T-helper 2 cell treated with Interferon-gamma antibody and Interleukin-4, amounts not matched to agents 5 μg/mL and 100 μg/mL, for 36 hours (primary cell): ENCODE results near the gene HTR4.

Source experiments
- DNase-seq: peaks from one replicate; pipeline ENCODE4 v3.0.0; 2021; ENCODE audit warnings: low spot score
- H3K27ac Mint-ChIP-seq: one replicate; pipeline ENCODE4 v1.8.0; 2021; ENCODE audit warnings: mild to moderate bottlenecking, mixed read lengths
- H3K27me3 Mint-ChIP-seq: one replicate; pipeline ENCODE4 v1.8.0; 2021; ENCODE audit warnings: low read depth, mixed read lengths
- H3K36me3 Mint-ChIP-seq: one replicate; pipeline ENCODE4 v1.8.0; 2021; ENCODE audit warnings: low read depth, mixed read lengths
- H3K4me1 Mint-ChIP-seq: one replicate; pipeline ENCODE4 v1.8.0; 2021; ENCODE audit warnings: low read depth, mixed read lengths
- H3K4me3 Mint-ChIP-seq: one replicate; pipeline ENCODE4 v1.8.0; 2022; ENCODE audit warnings: mild to moderate bottlenecking, moderate library complexity, mixed read lengths
- H3K9me3 Mint-ChIP-seq: one replicate; pipeline ENCODE4 v1.8.0; 2021; ENCODE audit warnings: mixed read lengths

HTR4 gene

GRCh38 chr5:148615644-148616275 is 38.6 kb downstream of the HTR4 start:
- Mint-ChIP-seq H3K27me3 (peaks cover 20% of the 10 kb centered on the region), H3K36me3 (no peaks in the 10 kb centered on the region), H3K27ac (no peak overlapping the region), H3K4me1 (peaks cover 21% of the 10 kb centered on the region), H3K4me3 (no peak overlapping the region), H3K9me3 (no peaks in the 10 kb centered on the region)
- no peak for DNase-seq

- no peak for DNase-seq
- H3K9me3 Mint-ChIP-seq: no peaks in the 10 kb centered on the region
- peaks cover 3% of the 10 kb centered on the region for H3K27me3 Mint-ChIP-seq
- no peaks in the 10 kb centered on the region for H3K4me1 Mint-ChIP-seq
- H3K36me3 Mint-ChIP-seq: no peaks in the 10 kb centered on the region
- no peak overlapping the region for H3K27ac Mint-ChIP-seq
- no peak overlapping the region for H3K4me3 Mint-ChIP-seq
Measured at GRCh38 chr5:148607406-148607805, 46.9 kb downstream of the HTR4 start.

- H3K4me3 Mint-ChIP-seq: no peak overlapping the region
- H3K27ac Mint-ChIP-seq: no peak overlapping the region
- no peaks in the 10 kb centered on the region for H3K36me3 Mint-ChIP-seq
- no peak for DNase-seq
- H3K4me1 Mint-ChIP-seq: no peaks in the 10 kb centered on the region
- peaks cover 3% of the 10 kb centered on the region for H3K27me3 Mint-ChIP-seq
- H3K9me3 Mint-ChIP-seq: no peaks in the 10 kb centered on the region
Measured at GRCh38 chr5:148606296-148606695, 48.0 kb downstream of the HTR4 start.

GRCh38 chr5:148599187-148599586 is 55.1 kb downstream of the HTR4 start:
- Mint-ChIP-seq H3K36me3 (no peaks in the 10 kb centered on the region), H3K4me3 (no peak overlapping the region), H3K4me1 (no peaks in the 10 kb centered on the region), H3K9me3 (peaks cover 14% of the 10 kb centered on the region), H3K27me3 (peaks cover 2% of the 10 kb centered on the region), H3K27ac (no peak overlapping the region)
- no peak for DNase-seq

GRCh38 chr5:148595697-148596096 is 58.6 kb downstream of the HTR4 start:
- no peak overlapping the region for H3K27ac Mint-ChIP-seq
- H3K9me3 Mint-ChIP-seq: peaks cover 14% of the 10 kb centered on the region
- H3K36me3 Mint-ChIP-seq: no peaks in the 10 kb centered on the region
- no peaks in the 10 kb centered on the region for H3K4me1 Mint-ChIP-seq
- no peak overlapping the region for H3K4me3 Mint-ChIP-seq
- peaks cover 8% of the 10 kb centered on the region for H3K27me3 Mint-ChIP-seq
- no peak for DNase-seq

- peaks cover 4% of the 10 kb centered on the region for H3K27me3 Mint-ChIP-seq
- no peak overlapping the region for H3K4me3 Mint-ChIP-seq
- no peaks in the 10 kb centered on the region for H3K36me3 Mint-ChIP-seq
- no peak overlapping the region for H3K27ac Mint-ChIP-seq
- no peaks in the 10 kb centered on the region for H3K9me3 Mint-ChIP-seq
- H3K4me1 Mint-ChIP-seq: no peaks in the 10 kb centered on the region
- DNase-seq: no peak
Measured at GRCh38 chr5:148586796-148587195, 67.5 kb downstream of the HTR4 start.

GRCh38 chr5:148585988-148586387 is 68.3 kb downstream of the HTR4 start:
- DNase-seq: no peak
- Mint-ChIP-seq H3K36me3 (no peaks in the 10 kb centered on the region), H3K4me1 (no peaks in the 10 kb centered on the region), H3K27ac (no peak overlapping the region), H3K27me3 (peaks cover 4% of the 10 kb centered on the region), H3K9me3 (no peaks in the 10 kb centered on the region), H3K4me3 (no peak overlapping the region)

- DNase-seq: no peak
- Mint-ChIP-seq H3K4me1 (no peaks in the 10 kb centered on the region), H3K27ac (no peak overlapping the region), H3K27me3 (peaks cover 4% of the 10 kb centered on the region), H3K36me3 (no peaks in the 10 kb centered on the region), H3K4me3 (no peak overlapping the region), H3K9me3 (no peaks in the 10 kb centered on the region)
Measured at GRCh38 chr5:148584103-148584502, 70.2 kb downstream of the HTR4 start.

GRCh38 chr5:148583421-148583965 is 70.8 kb downstream of the HTR4 start:
- Mint-ChIP-seq H3K4me1 (no peaks in the 10 kb centered on the region), H3K9me3 (no peaks in the 10 kb centered on the region), H3K36me3 (no peaks in the 10 kb centered on the region), H3K27me3 (peaks cover 5% of the 10 kb centered on the region), H3K27ac (no peak overlapping the region), H3K4me3 (no peak overlapping the region)
- no peak for DNase-seq

GRCh38 chr5:148574167-148574566 is 80.2 kb downstream of the HTR4 start:
- Mint-ChIP-seq H3K4me3 (no peak overlapping the region), H3K4me1 (no peaks in the 10 kb centered on the region), H3K27ac (no peak overlapping the region), H3K36me3 (no peaks in the 10 kb centered on the region), H3K9me3 (no peaks in the 10 kb centered on the region), H3K27me3 (peaks cover 32% of the 10 kb centered on the region)
- DNase-seq: no peak

- Mint-ChIP-seq H3K4me1 (no peaks in the 10 kb centered on the region), H3K27me3 (peaks cover 30% of the 10 kb centered on the region), H3K36me3 (no peaks in the 10 kb centered on the region), H3K4me3 (no peak overlapping the region), H3K27ac (no peak overlapping the region), H3K9me3 (no peaks in the 10 kb centered on the region)
- no peak for DNase-seq
Measured at GRCh38 chr5:148573374-148573773, 81.0 kb downstream of the HTR4 start.

GRCh38 chr5:148569948-148570347 is 84.4 kb downstream of the HTR4 start:
- Mint-ChIP-seq H3K36me3 (no peaks in the 10 kb centered on the region), H3K4me3 (no peak overlapping the region), H3K27me3 (peaks cover 20% of the 10 kb centered on the region)

GRCh38 chr5:148565148-148565547 is 89.2 kb downstream of the HTR4 start:
- H3K27me3 Mint-ChIP-seq: peaks cover 4% of the 10 kb centered on the region
- no peaks in the 10 kb centered on the region for H3K9me3 Mint-ChIP-seq
- H3K4me1 Mint-ChIP-seq: no peaks in the 10 kb centered on the region
- no peak overlapping the region for H3K27ac Mint-ChIP-seq
- no peaks in the 10 kb centered on the region for H3K36me3 Mint-ChIP-seq
- no peak overlapping the region for H3K4me3 Mint-ChIP-seq
- no peak for DNase-seq

More at GRCh38 chr5:148569948-148570347, 84.4 kb downstream of the HTR4 start:
- H3K27ac Mint-ChIP-seq: no peak overlapping the region
- no peak for DNase-seq
- H3K9me3 Mint-ChIP-seq: no peaks in the 10 kb centered on the region
- H3K4me1 Mint-ChIP-seq: no peaks in the 10 kb centered on the region

- Mint-ChIP-seq H3K27me3 (no peaks in the 10 kb centered on the region), H3K36me3 (no peaks in the 10 kb centered on the region), H3K4me1 (no peaks in the 10 kb centered on the region), H3K4me3 (no peak overlapping the region), H3K9me3 (no peaks in the 10 kb centered on the region), H3K27ac (no peak overlapping the region)
- DNase-seq: no peak
Measured at GRCh38 chr5:148563021-148563420, 91.3 kb downstream of the HTR4 start.

- no peak overlapping the region for H3K27ac Mint-ChIP-seq
- no peaks in the 10 kb centered on the region for H3K9me3 Mint-ChIP-seq
- no peaks in the 10 kb centered on the region for H3K27me3 Mint-ChIP-seq
- no peak for DNase-seq
- no peaks in the 10 kb centered on the region for H3K36me3 Mint-ChIP-seq
- H3K4me3 Mint-ChIP-seq: no peak overlapping the region
- H3K4me1 Mint-ChIP-seq: no peaks in the 10 kb centered on the region
Measured at GRCh38 chr5:148561801-148562311, 92.5 kb downstream of the HTR4 start.
